ENCODE data around the gene ADCY3.

DNA sequence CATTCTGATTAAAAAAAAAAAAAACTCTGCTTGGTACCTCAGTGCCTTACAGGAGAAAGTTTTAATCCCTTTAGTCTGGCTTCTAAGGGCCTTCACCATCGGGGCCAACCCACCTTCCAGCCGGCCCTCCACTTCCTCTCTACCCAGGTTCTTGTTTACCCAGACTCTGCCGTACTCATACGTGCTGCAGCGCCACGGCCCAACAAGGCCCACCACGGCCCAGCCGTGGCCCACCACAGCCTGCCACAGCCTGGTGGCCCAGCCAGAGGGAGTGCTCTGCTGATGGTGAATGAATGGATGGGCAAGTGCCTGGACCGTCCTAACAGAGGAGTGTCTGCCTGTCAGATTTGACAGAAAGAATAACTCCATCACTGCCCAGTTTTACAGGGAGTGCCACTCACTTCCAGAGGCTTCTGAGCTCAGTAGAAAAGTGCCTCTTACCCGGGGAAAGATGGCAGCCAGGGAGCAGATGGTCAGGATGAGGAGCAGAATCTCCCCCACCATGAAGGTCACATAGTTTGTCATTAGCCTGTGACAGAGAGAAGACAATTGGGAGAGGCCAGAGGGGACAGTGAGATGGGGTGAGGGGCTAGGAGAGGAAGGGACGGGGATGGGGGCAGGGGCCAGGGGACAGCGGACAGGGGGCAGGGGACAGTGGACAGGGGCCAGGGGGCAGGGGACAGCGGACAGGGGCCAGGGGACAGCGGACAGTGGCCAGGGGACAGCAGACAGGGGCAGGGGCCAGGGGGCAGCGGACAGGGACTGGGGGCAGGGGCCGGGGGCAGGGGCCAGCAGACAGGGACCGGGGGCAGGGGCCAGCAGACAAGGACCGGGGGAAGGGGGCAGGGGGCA, 88.6 kb downstream of the ADCY3 start:
- TF ChIP-seq CTCF (IDR thresholded peaks at IDR 0.05) (no peak), ZFX (IDR thresholded peaks at IDR 0.05; ENCODE audit: borderline replicate concordance) (no peak)
